Fibroblast of lung (primary cell): Measurements from ENCODE around the gene CELSR2. TPM values are rescaled to one million over a fixed set of nuclear protein-coding genes. Genes with fewer than 3 reads are reported as not detected.

Experiments
- DNase-seq, 2 donors: peaks; one replicate each; pipeline versions ENCODE4 v3.0.0 to v3.0.0-alpha.2; 2010; ENCODE audit warnings: low read depth in 2 of 2
- H2AFZ ChIP-seq: 2 replicates; pipeline ENCODE4 v1.5.1; 2012; ENCODE audit warnings: low read length, control low read depth, inconsistent platforms
- H3K27ac ChIP-seq: 2 replicates; pipeline ENCODE4 v1.5.1; 2011; ENCODE audit warnings: low read length, control low read depth; ENCODE audit not compliant: insufficient read depth
- H3K27me3 ChIP-seq: 2 replicates; pipeline ENCODE4 v1.5.1; 2011; ENCODE audit warnings: mild to moderate bottlenecking, low read length; ENCODE audit not compliant: control insufficient read depth, insufficient read depth
- H3K36me3 ChIP-seq: 2 replicates; pipeline ENCODE4 v1.5.1; 2011; ENCODE audit warnings: low read length; ENCODE audit not compliant: control insufficient read depth, insufficient read depth
- H3K4me1 ChIP-seq: 2 replicates; pipeline ENCODE4 v1.5.1; 2011; ENCODE audit warnings: low read length; ENCODE audit not compliant: control insufficient read depth, insufficient read depth; ENCODE audit errors: extremely low read depth
- H3K4me2 ChIP-seq: 2 replicates; pipeline ENCODE4 v1.5.1; 2011; ENCODE audit warnings: low read length, control low read depth; ENCODE audit not compliant: insufficient read depth; ENCODE audit errors: extremely low read depth
- H3K4me3 ChIP-seq, 4 experiments: fragments of 200-600 bp in 1 of 4; sonication (generic) in 1 of 4; replicated peaks in 1 of 4; 2 replicates each; pipeline ENCODE4 v1.5.1; 2011 to 2016; ENCODE audit warnings: low read length in 4 of 4, low read depth in 3 of 4, mild to moderate bottlenecking in 3 of 4, control low read depth in 2 of 4, inconsistent platforms in 1 of 4, mixed read lengths in 1 of 4; ENCODE audit not compliant: insufficient read depth in 1 of 4; ENCODE audit errors: control extremely low read depth in 1 of 4
- H3K79me2 ChIP-seq: 2 replicates; pipeline ENCODE4 v1.5.1; 2012; ENCODE audit warnings: mild to moderate bottlenecking, low read length, inconsistent platforms; ENCODE audit not compliant: control insufficient read depth, insufficient read depth
- H3K9ac ChIP-seq: 2 replicates; pipeline ENCODE4 v1.5.1; 2011; ENCODE audit warnings: mild to moderate bottlenecking, low read length, control low read depth; ENCODE audit not compliant: insufficient read depth
- H3K9me3 ChIP-seq: 2 replicates; pipeline ENCODE4 v1.5.1; 2012; ENCODE audit warnings: low read depth, low read length; ENCODE audit not compliant: control insufficient read depth, insufficient read depth
- H4K20me1 ChIP-seq: 2 replicates; pipeline ENCODE4 v1.5.1; 2011; ENCODE audit warnings: low read length; ENCODE audit not compliant: control insufficient read depth, insufficient read depth; ENCODE audit errors: extremely low read depth
- EZH2 ChIP-seq: IDR thresholded peaks from 2 replicates; pipeline ENCODE4 v1.5.1; 2012; ENCODE audit warnings: low read length, control low read depth, mild to moderate bottlenecking; ENCODE audit errors: missing control alignments
- polyA plus RNA-seq, 2 donors: library from polyadenylated mRNA; depleted of rRNA in 1 of 2; stranded (reverse) in 1 of 2; unstranded in 1 of 2; fragments of >200 nt; gene quantifications; 2 replicates each; pipeline ENCODE4 v1.2.1, GENCODE V29; 2011 to 2012; ENCODE audit warnings: missing spikeins in 1 of 2
- total RNA-seq: library from RNA; depleted of rRNA; stranded (reverse); fragments of >200 nt; gene quantifications from 2 replicates; pipeline ENCODE4 v1.2.1, GENCODE V29; 2014
- TF ChIP-seq, protein P1 (sequence below), 2 donors: IDR thresholded peaks in 1 of 2; conservative IDR thresholded peaks in 1 of 2; 1 replicate in 1 of 2; 2 replicates in 1 of 2; pipeline ENCODE4 v1.5.1; 2011 to 2012; ENCODE audit warnings: low read length in 2 of 2, control low read depth in 1 of 2, inconsistent platforms in 1 of 2, low read depth in 1 of 2, mild to moderate bottlenecking in 1 of 2

Gene CELSR2
- total and polyA plus RNA-seq, 2 donors (not counting 1 experiment from before 2014, with no cell fraction given), result 0.67 to 3.5 TPM

GRCh38 chr1:109262231-109263055 lies 13.1 kb downstream of the CELSR2 start:
- Histone ChIP-seq H3K27me3 (no peaks in the 10 kb centered on the region), H3K27ac (no peak overlapping the region), H3K79me2 (no peaks in the 10 kb centered on the region), H3K4me2 (no peak overlapping the region), H3K4me3 (no peak overlapping the region), H3K36me3 (no peaks in the 10 kb centered on the region), H3K9ac (no peak overlapping the region), H4K20me1 (no peaks in the 10 kb centered on the region), H2AFZ (no peak overlapping the region), H3K9me3 (no peaks in the 10 kb centered on the region), H3K4me1 (no peaks in the 10 kb centered on the region)
- no peak for TF ChIP-seq EZH2
- TF ChIP-seq, protein P1, sequence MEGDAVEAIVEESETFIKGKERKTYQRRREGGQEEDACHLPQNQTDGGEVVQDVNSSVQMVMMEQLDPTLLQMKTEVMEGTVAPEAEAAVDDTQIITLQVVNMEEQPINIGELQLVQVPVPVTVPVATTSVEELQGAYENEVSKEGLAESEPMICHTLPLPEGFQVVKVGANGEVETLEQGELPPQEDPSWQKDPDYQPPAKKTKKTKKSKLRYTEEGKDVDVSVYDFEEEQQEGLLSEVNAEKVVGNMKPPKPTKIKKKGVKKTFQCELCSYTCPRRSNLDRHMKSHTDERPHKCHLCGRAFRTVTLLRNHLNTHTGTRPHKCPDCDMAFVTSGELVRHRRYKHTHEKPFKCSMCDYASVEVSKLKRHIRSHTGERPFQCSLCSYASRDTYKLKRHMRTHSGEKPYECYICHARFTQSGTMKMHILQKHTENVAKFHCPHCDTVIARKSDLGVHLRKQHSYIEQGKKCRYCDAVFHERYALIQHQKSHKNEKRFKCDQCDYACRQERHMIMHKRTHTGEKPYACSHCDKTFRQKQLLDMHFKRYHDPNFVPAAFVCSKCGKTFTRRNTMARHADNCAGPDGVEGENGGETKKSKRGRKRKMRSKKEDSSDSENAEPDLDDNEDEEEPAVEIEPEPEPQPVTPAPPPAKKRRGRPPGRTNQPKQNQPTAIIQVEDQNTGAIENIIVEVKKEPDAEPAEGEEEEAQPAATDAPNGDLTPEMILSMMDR (conservative IDR thresholded peaks at IDR 0.05 in 1 of 2, IDR thresholded peaks at IDR 0.05 in 1 of 2; ENCODE audit: low read depth in 1 of 2, low read length in 2 of 2), result no peak
- no peak for DNase-seq

DNA sequence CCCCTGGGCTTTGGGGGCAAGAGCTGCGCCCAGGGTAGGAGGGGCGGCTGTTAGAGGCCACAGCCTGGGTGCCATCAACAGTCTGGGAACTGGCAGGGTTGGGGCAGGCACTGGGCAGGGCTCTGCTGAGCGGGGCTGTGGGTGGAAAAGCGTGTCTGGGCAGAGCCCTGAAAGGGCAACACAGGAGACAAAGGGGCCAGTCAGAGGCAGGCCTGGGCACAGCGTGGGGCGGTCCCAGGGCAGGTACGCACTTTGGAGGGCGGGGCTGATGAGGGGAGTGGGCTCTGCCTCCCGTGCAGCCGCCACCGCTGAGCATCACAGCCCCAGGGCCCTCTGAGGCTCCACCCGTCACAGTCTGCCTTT lies 13.9 kb downstream of the CELSR2 start:
- Histone ChIP-seq H3K4me1 (no peaks in the 10 kb centered on the region), H2AFZ (no peak overlapping the region), H3K27me3 (no peaks in the 10 kb centered on the region), H3K9ac (no peak overlapping the region), H3K4me3 (no peak overlapping the region), H3K4me2 (no peak overlapping the region), H3K27ac (no peak overlapping the region), H3K79me2 (no peaks in the 10 kb centered on the region), H3K9me3 (no peaks in the 10 kb centered on the region), H4K20me1 (no peaks in the 10 kb centered on the region), H3K36me3 (no peaks in the 10 kb centered on the region)
- no peak for DNase-seq
- TF ChIP-seq, protein P1 (conservative IDR thresholded peaks at IDR 0.05 in 1 of 2, IDR thresholded peaks at IDR 0.05 in 1 of 2; ENCODE audit: low read depth in 1 of 2, low read length in 2 of 2), result no peak
- TF ChIP-seq EZH2, result no peak

DNA sequence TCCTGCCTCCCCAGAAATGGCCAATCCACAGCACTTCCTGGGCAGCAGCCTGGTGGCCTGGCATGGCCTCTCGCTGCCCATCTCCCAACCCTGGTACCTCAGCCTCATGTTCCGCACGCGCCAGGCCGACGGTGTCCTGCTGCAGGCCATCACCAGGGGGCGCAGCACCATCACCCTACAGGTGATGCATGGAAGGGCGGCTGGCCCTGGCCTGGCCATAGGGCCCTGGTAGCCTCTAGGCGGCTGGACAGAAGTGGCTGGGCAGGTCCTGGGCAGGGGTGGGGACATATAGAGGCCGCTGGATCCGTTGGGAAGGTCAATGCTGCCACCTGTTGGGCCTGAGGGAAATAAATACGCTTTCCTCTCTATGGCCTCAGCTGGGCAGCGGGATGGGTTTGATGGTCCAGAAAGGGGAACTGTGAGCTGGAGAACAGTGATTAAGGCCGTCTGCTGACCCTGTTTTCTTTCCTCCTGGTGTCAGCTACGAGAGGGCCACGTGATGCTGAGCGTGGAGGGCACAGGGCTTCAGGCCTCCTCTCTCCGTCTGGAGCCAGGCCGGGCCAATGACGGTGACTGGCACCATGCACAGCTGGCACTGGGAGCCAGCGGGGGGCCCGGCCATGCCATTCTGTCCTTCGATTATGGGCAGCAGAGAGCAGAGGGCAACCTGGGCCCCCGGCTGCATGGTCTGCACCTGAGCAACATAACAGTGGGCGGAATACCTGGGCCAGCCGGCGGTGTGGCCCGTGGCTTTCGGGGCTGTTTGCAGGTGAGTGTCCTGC lies 14.4 kb downstream of the CELSR2 start:
- Histone ChIP-seq H3K9me3 (no peaks in the 10 kb centered on the region), H3K27me3 (no peaks in the 10 kb centered on the region), H3K4me2 (no peak overlapping the region), H4K20me1 (no peaks in the 10 kb centered on the region), H2AFZ (no peak overlapping the region), H3K36me3 (no peaks in the 10 kb centered on the region), H3K4me1 (no peaks in the 10 kb centered on the region), H3K27ac (no peak overlapping the region), H3K79me2 (no peaks in the 10 kb centered on the region), H3K9ac (no peak overlapping the region), H3K4me3 (no peak overlapping the region)
- TF ChIP-seq, protein P1 (conservative IDR thresholded peaks at IDR 0.05 in 1 of 2, IDR thresholded peaks at IDR 0.05 in 1 of 2; ENCODE audit: low read depth in 1 of 2, low read length in 2 of 2), result peak; percentile 90 to 93
- no peak for TF ChIP-seq EZH2
- peak; percentile 71 to 89 for DNase-seq
